DND-41 (cell line): Measurements from ENCODE around the gene NSMF.

Source experiments
- ATAC-seq: fragments of 200-7000 bp; cut with Tn5 transposase; 3 replicates; pipeline ENCODE4 v1.9.1; 2021; ENCODE audit warnings: low read depth; ENCODE audit not compliant: insufficient read depth
- DNase-seq: peaks from one replicate; pipeline ENCODE4 v3.0.0-alpha.2; 2020
- H2AFZ ChIP-seq: 2 replicates; pipeline ENCODE4 v1.6.0; 2012; ENCODE audit warnings: low read depth, low read length
- H3K27ac ChIP-seq: 2 replicates; pipeline ENCODE4 v1.5.1; 2012; ENCODE audit warnings: low read length, inconsistent platforms
- H3K27me3 ChIP-seq: fragments of 200-600 bp; sonication (generic); 2 replicates; pipeline ENCODE4 v1.6.0; 2012; ENCODE audit warnings: low read length, mild to moderate bottlenecking, inconsistent platforms; ENCODE audit not compliant: insufficient read depth, poor library complexity
- H3K36me3 ChIP-seq: 2 replicates; pipeline ENCODE4 v1.5.1; 2012; ENCODE audit warnings: low read length, inconsistent platforms; ENCODE audit not compliant: insufficient read depth
- H3K4me1 ChIP-seq: 2 replicates; pipeline ENCODE4 v1.5.1; 2012; ENCODE audit warnings: mild to moderate bottlenecking, low read length; ENCODE audit not compliant: insufficient read depth
- H3K4me2 ChIP-seq: 2 replicates; pipeline ENCODE4 v1.6.0; 2012; ENCODE audit warnings: mild to moderate bottlenecking, moderate library complexity, low read length, inconsistent platforms; ENCODE audit not compliant: insufficient read depth
- H3K4me3 ChIP-seq, 2 experiments: fragments of 200-600 bp in 1 of 2; shearing (Covaris generic) in 1 of 2; 2 replicates each; pipeline ENCODE4 v1.5.1; 2012 to 2016; ENCODE audit warnings: inconsistent platforms in 2 of 2, low read length in 2 of 2, mild to moderate bottlenecking in 2 of 2, low read depth in 1 of 2, moderate library complexity in 1 of 2
- H3K79me2 ChIP-seq: 2 replicates; pipeline ENCODE4 v1.6.0; 2012; ENCODE audit warnings: low read length, inconsistent platforms; ENCODE audit not compliant: insufficient read depth
- H3K9ac ChIP-seq: 2 replicates; pipeline ENCODE4 v1.6.0; 2012; ENCODE audit warnings: low read depth, mild to moderate bottlenecking, inconsistent platforms, low read length, moderate library complexity
- H3K9me3 ChIP-seq: 2 replicates; pipeline ENCODE4 v1.5.1; 2012; ENCODE audit warnings: low read length, moderate library complexity, mild to moderate bottlenecking, inconsistent platforms; ENCODE audit not compliant: insufficient read depth, severe bottlenecking
- H4K20me1 ChIP-seq: 2 replicates; pipeline ENCODE4 v1.6.0; 2012; ENCODE audit warnings: low read length; ENCODE audit not compliant: insufficient read depth
- EZH2 ChIP-seq: IDR thresholded peaks from 3 replicates; pipeline ENCODE4 v1.6.1; 2012; ENCODE audit warnings: borderline replicate concordance, low read depth, mild to moderate bottlenecking, moderate library complexity, low read length, inconsistent platforms; ENCODE audit not compliant: severe bottlenecking
- TF ChIP-seq, protein P1 (sequence below): IDR thresholded peaks from 2 replicates; pipeline ENCODE4 v1.5.1; 2012; ENCODE audit warnings: borderline replicate concordance, low read length, moderate library complexity, mild to moderate bottlenecking; ENCODE audit not compliant: poor library complexity, severe bottlenecking; ENCODE audit errors: extremely low read depth

NSMF gene

GRCh38 chr9:137409515-137409914 lies 49.6 kb downstream of the NSMF start:
- H3K4me3 ChIP-seq = no peak overlapping the region
- H3K27me3 ChIP-seq = no peaks in the 10 kb centered on the region
- H3K4me2 ChIP-seq = no peak overlapping the region
- H3K36me3 ChIP-seq = no peaks in the 10 kb centered on the region
- no peak overlapping the region for H3K9ac ChIP-seq
- TF ChIP-seq, protein P1, sequence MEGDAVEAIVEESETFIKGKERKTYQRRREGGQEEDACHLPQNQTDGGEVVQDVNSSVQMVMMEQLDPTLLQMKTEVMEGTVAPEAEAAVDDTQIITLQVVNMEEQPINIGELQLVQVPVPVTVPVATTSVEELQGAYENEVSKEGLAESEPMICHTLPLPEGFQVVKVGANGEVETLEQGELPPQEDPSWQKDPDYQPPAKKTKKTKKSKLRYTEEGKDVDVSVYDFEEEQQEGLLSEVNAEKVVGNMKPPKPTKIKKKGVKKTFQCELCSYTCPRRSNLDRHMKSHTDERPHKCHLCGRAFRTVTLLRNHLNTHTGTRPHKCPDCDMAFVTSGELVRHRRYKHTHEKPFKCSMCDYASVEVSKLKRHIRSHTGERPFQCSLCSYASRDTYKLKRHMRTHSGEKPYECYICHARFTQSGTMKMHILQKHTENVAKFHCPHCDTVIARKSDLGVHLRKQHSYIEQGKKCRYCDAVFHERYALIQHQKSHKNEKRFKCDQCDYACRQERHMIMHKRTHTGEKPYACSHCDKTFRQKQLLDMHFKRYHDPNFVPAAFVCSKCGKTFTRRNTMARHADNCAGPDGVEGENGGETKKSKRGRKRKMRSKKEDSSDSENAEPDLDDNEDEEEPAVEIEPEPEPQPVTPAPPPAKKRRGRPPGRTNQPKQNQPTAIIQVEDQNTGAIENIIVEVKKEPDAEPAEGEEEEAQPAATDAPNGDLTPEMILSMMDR = no peak
- TF ChIP-seq EZH2 = no peak
- H3K79me2 ChIP-seq = no peaks in the 10 kb centered on the region
- H2AFZ ChIP-seq = no peak overlapping the region
- no peaks in the 10 kb centered on the region for H4K20me1 ChIP-seq
- H3K9me3 ChIP-seq = no peaks in the 10 kb centered on the region
- ATAC-seq = no peak
- no peak for DNase-seq
- H3K27ac ChIP-seq = no peak overlapping the region
- no peaks in the 10 kb centered on the region for H3K4me1 ChIP-seq

GRCh38 chr9:137408651-137409405 lies 50.3 kb downstream of the NSMF start:
- no peaks in the 10 kb centered on the region for H3K36me3 ChIP-seq
- no peaks in the 10 kb centered on the region for H3K79me2 ChIP-seq
- DNase-seq = no peak
- no peaks in the 10 kb centered on the region for H3K27me3 ChIP-seq
- no peak for ATAC-seq
- no peak overlapping the region for H3K4me2 ChIP-seq
- H3K9me3 ChIP-seq = no peaks in the 10 kb centered on the region
- H3K9ac ChIP-seq = no peak overlapping the region
- H3K27ac ChIP-seq = no peak overlapping the region
- no peaks in the 10 kb centered on the region for H3K4me1 ChIP-seq
- H3K4me3 ChIP-seq = no peak overlapping the region
- H4K20me1 ChIP-seq = no peaks in the 10 kb centered on the region
- H2AFZ ChIP-seq = no peak overlapping the region
- TF ChIP-seq, protein P1 = no peak
- TF ChIP-seq EZH2 = no peak

DNA sequence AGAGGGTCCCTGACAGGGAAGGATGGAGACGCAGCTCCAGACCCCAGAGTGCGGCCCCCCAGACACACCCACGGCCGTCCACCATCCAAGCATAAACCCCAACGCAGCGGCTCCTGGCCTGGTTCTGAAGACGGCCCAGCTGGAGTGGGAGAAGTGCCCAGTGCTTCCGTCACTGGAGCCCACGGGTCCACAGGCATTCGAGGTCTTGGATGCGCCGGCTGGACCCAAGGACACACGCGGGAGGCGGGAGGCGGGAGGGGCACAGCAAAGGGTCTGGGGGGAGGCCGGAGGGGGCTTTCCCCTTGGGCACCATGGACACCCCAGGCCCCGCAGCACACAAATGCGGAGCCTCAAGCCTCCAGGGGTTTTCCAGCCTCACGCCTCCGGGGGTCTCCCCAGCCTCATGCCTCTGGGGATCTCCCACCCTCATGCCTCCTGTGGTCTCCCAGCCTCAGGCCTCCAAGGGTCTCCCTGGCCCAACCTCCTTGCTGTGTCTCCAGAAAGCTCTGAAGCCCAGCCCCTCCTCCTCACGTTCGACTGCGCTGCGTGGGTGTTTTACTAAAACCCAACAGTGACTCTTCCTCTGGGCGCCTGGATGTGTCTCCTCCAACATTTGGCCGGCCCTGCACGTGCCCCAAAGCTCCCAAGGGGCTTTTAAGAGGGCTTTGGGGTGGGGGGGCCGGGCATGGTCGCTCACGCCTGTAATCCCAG lies 51.4 kb downstream of the NSMF start:
- no peak overlapping the region for H3K4me3 ChIP-seq
- H3K79me2 ChIP-seq = no peaks in the 10 kb centered on the region
- H3K4me2 ChIP-seq = no peak overlapping the region
- no peaks in the 10 kb centered on the region for H3K27me3 ChIP-seq
- TF ChIP-seq EZH2 = no peak
- TF ChIP-seq, protein P1 = no peak
- no peaks in the 10 kb centered on the region for H3K36me3 ChIP-seq
- H3K9me3 ChIP-seq = no peaks in the 10 kb centered on the region
- DNase-seq (no peak), ATAC-seq (no peak)
- no peaks in the 10 kb centered on the region for H3K4me1 ChIP-seq
- no peak overlapping the region for H2AFZ ChIP-seq
- no peak overlapping the region for H3K9ac ChIP-seq
- no peaks in the 10 kb centered on the region for H4K20me1 ChIP-seq
- no peak overlapping the region for H3K27ac ChIP-seq
